ENCODE results near the gene MAP2K3. TPM values are rescaled to one million over a fixed set of nuclear protein-coding genes. Genes with fewer than 3 reads are reported as not detected.

Gene MAP2K3
- polyA plus RNA-seq, 1 donor (not counting 4 experiments of a cell fraction or from before 2014, with no cell fraction given), result 22.4 TPM

- no peak overlapping the region for H3K4me3 ChIP-seq (ENCODE audit: control insufficient read depth in 2 of 3, extremely low read depth in 1 of 3, insufficient read depth in 2 of 3, low read depth in 1 of 3, low read length in 3 of 3)
- no peak overlapping the region for H3K9ac ChIP-seq (ENCODE audit: control insufficient read depth, extremely low read depth, insufficient read depth, low read length)
- FAIRE-seq, result no peak
- no peaks in the 10 kb centered on the region for H3K9me1 ChIP-seq (ENCODE audit: control insufficient read depth, extremely low read depth, insufficient read depth, low read length)
- dilution Hi-C loops (cut with MboI; ENCODE audit: extremely low pct_ligation_motif_present, low sequenced_read_pairs), result no loop called here
- no peak overlapping the region for H3K27ac ChIP-seq (ENCODE audit: control insufficient read depth, insufficient read depth, low read length)
- no peak overlapping the region for H2AFZ ChIP-seq (ENCODE audit: control insufficient read depth, low read length)
- DNase-seq (ENCODE audit: low read depth, low spot score), result no peak
- no peaks in the 10 kb centered on the region for H3K36me3 ChIP-seq (ENCODE audit: control insufficient read depth in 2 of 2, extremely low read depth in 1 of 2, insufficient read depth in 2 of 2, low read length in 2 of 2)
- no peaks in the 10 kb centered on the region for H3K79me2 ChIP-seq (ENCODE audit: control insufficient read depth, insufficient read depth, low read length)
- H3K4me2 ChIP-seq (ENCODE audit: control insufficient read depth, extremely low read depth, insufficient read depth, low read depth, low read length), result no peak overlapping the region
- no peaks in the 10 kb centered on the region for H3K27me3 ChIP-seq (ENCODE audit: control insufficient read depth, extremely low read depth, insufficient read depth, low read length)
- H3K4me1 ChIP-seq (ENCODE audit: control insufficient read depth, extremely low read depth, insufficient read depth, low read length), result no peaks in the 10 kb centered on the region
- no peaks in the 10 kb centered on the region for H3K9me3 ChIP-seq (ENCODE audit: control insufficient read depth, low read depth, low read length)
- H4K20me1 ChIP-seq (ENCODE audit: control insufficient read depth, extremely low read depth, insufficient read depth, low read length), result no peaks in the 10 kb centered on the region
- TF ChIP-seq EZH2 (IDR thresholded peaks at IDR 0.05; ENCODE audit: low read length) (no peak), CTCF (optimal IDR thresholded peaks at IDR 0.05 in 1 of 3, IDR thresholded peaks at IDR 0.05 in 1 of 3, conservative IDR thresholded peaks at IDR 0.05 in 1 of 3; ENCODE audit: extremely low read depth in 1 of 3, insufficient read depth in 2 of 3, low read length in 3 of 3) (no peak)
Observed at GRCh38 chr17:21242780-21243515, 41.6 kb upstream of the MAP2K3 start.

- no peaks in the 10 kb centered on the region for H3K4me1 ChIP-seq (ENCODE audit: control insufficient read depth, extremely low read depth, insufficient read depth, low read length)
- FAIRE-seq (no peak), DNase-seq (ENCODE audit: low read depth, low spot score) (no peak)
- no peak overlapping the region for H2AFZ ChIP-seq (ENCODE audit: control insufficient read depth, low read length)
- dilution Hi-C loops (cut with MboI; ENCODE audit: extremely low pct_ligation_motif_present, low sequenced_read_pairs), result no loop called here
- no peaks in the 10 kb centered on the region for H3K27me3 ChIP-seq (ENCODE audit: control insufficient read depth, extremely low read depth, insufficient read depth, low read length)
- no peak overlapping the region for H3K27ac ChIP-seq (ENCODE audit: control insufficient read depth, insufficient read depth, low read length)
- TF ChIP-seq EZH2 (IDR thresholded peaks at IDR 0.05; ENCODE audit: low read length), result no peak
- TF ChIP-seq CTCF (optimal IDR thresholded peaks at IDR 0.05 in 1 of 3, IDR thresholded peaks at IDR 0.05 in 1 of 3, conservative IDR thresholded peaks at IDR 0.05 in 1 of 3; ENCODE audit: extremely low read depth in 1 of 3, insufficient read depth in 2 of 3, low read length in 3 of 3), result no peak
- H4K20me1 ChIP-seq (ENCODE audit: control insufficient read depth, extremely low read depth, insufficient read depth, low read length), result no peaks in the 10 kb centered on the region
- no peaks in the 10 kb centered on the region for H3K79me2 ChIP-seq (ENCODE audit: control insufficient read depth, insufficient read depth, low read length)
- H3K4me3 ChIP-seq (ENCODE audit: control insufficient read depth in 2 of 3, extremely low read depth in 1 of 3, insufficient read depth in 2 of 3, low read depth in 1 of 3, low read length in 3 of 3), result no peak overlapping the region
- no peak overlapping the region for H3K9ac ChIP-seq (ENCODE audit: control insufficient read depth, extremely low read depth, insufficient read depth, low read length)
- H3K9me3 ChIP-seq (ENCODE audit: control insufficient read depth, low read depth, low read length), result no peaks in the 10 kb centered on the region
- no peak overlapping the region for H3K4me2 ChIP-seq (ENCODE audit: control insufficient read depth, extremely low read depth, insufficient read depth, low read depth, low read length)
- H3K9me1 ChIP-seq (ENCODE audit: control insufficient read depth, extremely low read depth, insufficient read depth, low read length), result no peaks in the 10 kb centered on the region
- H3K36me3 ChIP-seq (ENCODE audit: control insufficient read depth in 2 of 2, extremely low read depth in 1 of 2, insufficient read depth in 2 of 2, low read length in 2 of 2), result no peaks in the 10 kb centered on the region
Observed at GRCh38 chr17:21243516-21244303, 40.8 kb upstream of the MAP2K3 start.
